GM21786 (cell line): Measurements from ENCODE around the gene PPP2R2D.
"Not testable (repeated sequence)": the region's sequence is repeated elsewhere in the genome, so short reads cannot be mapped to it uniquely, and the experiment has no call there.

Experiments
- ATAC-seq: cut with Tn5 transposase; IDR thresholded peaks from one replicate; pipeline ENCODE4 v1.9.1; 2021; ENCODE audit not compliant: unreplicated experiment

Gene PPP2R2D

GRCh38 chr10:131905603-131906268 lies 4.9 kb downstream of the PPP2R2D start:
- no peak for ATAC-seq

- no peak for ATAC-seq
Measured at GRCh38 chr10:131906269-131906639, 5.4 kb downstream of the PPP2R2D start.

GRCh38 chr10:131907679-131908078 lies 6.9 kb downstream of the PPP2R2D start:
- ATAC-seq, result no peak

GRCh38 chr10:131908151-131908550 lies 7.3 kb downstream of the PPP2R2D start:
- no peak for ATAC-seq

- no peak for ATAC-seq
Measured at GRCh38 chr10:131909014-131909808, 8.4 kb downstream of the PPP2R2D start.

- no peak for ATAC-seq
Measured at GRCh38 chr10:131909929-131910328, 9.1 kb downstream of the PPP2R2D start.

GRCh38 chr10:131910663-131911314 lies 10.0 kb downstream of the PPP2R2D start:
- ATAC-seq, result no peak

- ATAC-seq, result no peak
Measured at GRCh38 chr10:131911451-131911850, 10.6 kb downstream of the PPP2R2D start.

- ATAC-seq, result no peak
Measured at GRCh38 chr10:131912620-131913019, 11.8 kb downstream of the PPP2R2D start.

GRCh38 chr10:131915484-131915883 lies 14.7 kb downstream of the PPP2R2D start:
- no peak for ATAC-seq

- ATAC-seq, result no peak
Measured at GRCh38 chr10:131915990-131916766, 15.4 kb downstream of the PPP2R2D start.

GRCh38 chr10:131916767-131917160 lies 16.0 kb downstream of the PPP2R2D start:
- not testable (repeated sequence) for ATAC-seq

GRCh38 chr10:131917496-131917895 lies 16.7 kb downstream of the PPP2R2D start:
- not testable (repeated sequence) for ATAC-seq

GRCh38 chr10:131919461-131919860 lies 18.7 kb downstream of the PPP2R2D start:
- not testable (repeated sequence) for ATAC-seq

GRCh38 chr10:131920151-131920550 lies 19.3 kb downstream of the PPP2R2D start:
- ATAC-seq, result no peak

GRCh38 chr10:131920693-131921092 lies 19.9 kb downstream of the PPP2R2D start:
- no peak for ATAC-seq

GRCh38 chr10:131921184-131921583 lies 20.4 kb downstream of the PPP2R2D start:
- ATAC-seq, result peak; percentile 79

- no peak for ATAC-seq
Measured at GRCh38 chr10:131923038-131923756, 22.4 kb downstream of the PPP2R2D start.

- ATAC-seq, result no peak
Measured at GRCh38 chr10:131925011-131925649, 24.3 kb downstream of the PPP2R2D start.

GRCh38 chr10:131925716-131926115 lies 24.9 kb downstream of the PPP2R2D start:
- no peak for ATAC-seq
